Dermis blood vessel endothelial cell (primary cell): Measurements from ENCODE around the gene EFHD2. TPM values are rescaled to one million over a fixed set of nuclear protein-coding genes. Genes with fewer than 3 reads are reported as not detected.

ENCODE experiments used
- total RNA-seq: library from RNA; depleted of rRNA; stranded (reverse); fragments of >200 nt; gene quantifications from 2 replicates; pipeline ENCODE4 v1.2.3, GENCODE V29; 2014

Gene EFHD2
- total RNA-seq, 1 donor from 2014 or later = 54.1 TPM

Other genes with a start within 250 kb of the EFHD2 start
- gene FHAD1, start 162.7 kb upstream of the EFHD2 start, total RNA-seq = under 0.01 and 0.23 TPM in 2 replicates
- gene CTRC, start 28.6 kb downstream of the EFHD2 start, total RNA-seq = not detected in 2 replicates
- not detected in 2 replicates for gene CELA2A, start 46.8 kb downstream of the EFHD2 start, total RNA-seq
- gene CELA2B, start 66.2 kb downstream of the EFHD2 start, total RNA-seq = not detected in 2 replicates
- gene CASP9, start 114.3 kb downstream of the EFHD2 start, total RNA-seq = 5.5 and 11.9 TPM in 2 replicates
- 15.1 and 16.8 TPM in 2 replicates for gene DNAJC16, start 117.0 kb downstream of the EFHD2 start, total RNA-seq
- gene AGMAT, start 175.2 kb downstream of the EFHD2 start, total RNA-seq = 0.34 and 1.2 TPM in 2 replicates
- gene DDI2, start 207.6 kb downstream of the EFHD2 start, total RNA-seq = 18.9 and 22.9 TPM in 2 replicates